Panc1 (cell line): ENCODE results near the gene CDC14B. TPM values are rescaled to one million over a fixed set of nuclear protein-coding genes. Genes with fewer than 3 reads are reported as not detected.

Source experiments
- ATAC-seq: fragments of 200-7000 bp; cut with Tn5 transposase; 2 replicates; pipeline ENCODE4 v1.9.1; 2020; ENCODE audit warnings: mild to moderate bottlenecking, moderate library complexity
- BruUV-seq: library from RNA; stranded (reverse); fragments of 400-500 nt; replicated peaks from 2 replicates; lab custom pipeline; 2021; lab: Mats Ljungman, UMichigan
- CTCF ChIA-PET: fragments of 300-600 bp; sonication (Branson Sonifier 250); formaldehyde crosslinking; loops from one replicate; lab custom pipeline; 2022; ENCODE audit warnings: antibody characterized with exemption; lab: Charles Lee
- POLR2A ChIA-PET: fragments of 300-600 bp; sonication (Branson Sonifier 250); formaldehyde crosslinking; loops from one replicate; lab custom pipeline; 2022; ENCODE audit warnings: antibody characterized with exemption; lab: Charles Lee
- DNase-seq: peaks from one replicate; pipeline ENCODE4 v3.0.0-alpha.2; 2010; ENCODE audit warnings: low read depth, low spot score
- H3K27ac ChIP-seq: 2 replicates; pipeline ENCODE4 v1.5.1; 2011; ENCODE audit warnings: mild to moderate bottlenecking, low read length, inconsistent platforms
- H3K27me3 ChIP-seq: fragments of 200-500 bp; sonication (Bioruptor generic); 2 replicates; pipeline ENCODE4 v1.6.0; 2014; ENCODE audit warnings: low read length, inconsistent platforms; ENCODE audit not compliant: control insufficient read depth, insufficient read depth
- H3K36me3 ChIP-seq: fragments of 200-500 bp; sonication (Bioruptor generic); 2 replicates; pipeline ENCODE4 v1.5.1; 2014; ENCODE audit warnings: inconsistent platforms, mild to moderate bottlenecking, low read length, moderate library complexity; ENCODE audit not compliant: control insufficient read depth, insufficient read depth
- H3K4me1 ChIP-seq: 2 replicates; pipeline ENCODE4 v1.5.1; 2011; ENCODE audit warnings: inconsistent platforms, mild to moderate bottlenecking, low read length, moderate library complexity; ENCODE audit not compliant: control insufficient read depth, insufficient read depth
- H3K4me3 ChIP-seq, 2 experiments: 2 replicates each; pipeline ENCODE4 v1.5.1; 2011 to 2012; ENCODE audit warnings: low read depth in 2 of 2, low read length in 2 of 2, mild to moderate bottlenecking in 2 of 2, inconsistent platforms in 1 of 2, moderate library complexity in 1 of 2
- H3K9me3 ChIP-seq: fragments of 200-500 bp; sonication (Bioruptor generic); 2 replicates; pipeline ENCODE4 v1.5.1; 2014; ENCODE audit warnings: low read depth, mild to moderate bottlenecking, inconsistent platforms, low read length, moderate library complexity; ENCODE audit not compliant: control insufficient read depth, insufficient read depth
- CTCF ChIP-seq: fragments of 450-650 bp; IDR thresholded peaks from 2 replicates; pipeline ENCODE4 v1.5.1; 2017; ENCODE audit warnings: mild to moderate bottlenecking
- POLR2AphosphoS5 ChIP-seq: IDR thresholded peaks from 2 replicates; pipeline ENCODE4 v1.6.1; 2012; ENCODE audit warnings: mild to moderate bottlenecking, low read depth, low read length, moderate library complexity
- SIN3A ChIP-seq: IDR thresholded peaks from 2 replicates; pipeline ENCODE4 v1.6.1; 2012; ENCODE audit warnings: low read depth, mild to moderate bottlenecking, low read length, moderate library complexity, borderline replicate concordance; ENCODE audit not compliant: insufficient read depth
- TCF7L2 ChIP-seq: IDR thresholded peaks from 2 replicates; pipeline ENCODE4 v1.6.1; 2011; ENCODE audit warnings: mild to moderate bottlenecking, low read depth, low read length, inconsistent platforms
- in situ Hi-C: cut with HindIII; loops from 2 replicates; pipeline ENCODE4 v1.10.0; 2016; ENCODE audit warnings: low sequenced_read_pairs, low pct_unique_long_range_greater_than_20kb
- intact Hi-C: fragments of 100-400 bp; cut with micrococcal nuclease; formaldehyde crosslinking; loops from one replicate; pipeline ENCODE4 v1.10.0; 2022; ENCODE audit not compliant: unreplicated experiment
- total RNA-seq: library from RNA; stranded (reverse); gene quantifications from one replicate; pipeline ENCODE4 v1.2.1, GENCODE V29; 2021; ENCODE audit not compliant: unreplicated experiment
- TF ChIP-seq, protein P1 (sequence below), 2 experiments: IDR thresholded peaks; 2 replicates each; pipeline ENCODE4 v1.6.1; 2011 to 2012; ENCODE audit warnings: low read depth in 2 of 2, control low read depth in 1 of 2, low read length in 1 of 2, mild to moderate bottlenecking in 1 of 2, moderate library complexity in 1 of 2; ENCODE audit not compliant: insufficient read depth in 1 of 2

The CDC14B gene
- total RNA-seq, 1 experiment from 2014 or later: 11.8 TPM

DNA sequence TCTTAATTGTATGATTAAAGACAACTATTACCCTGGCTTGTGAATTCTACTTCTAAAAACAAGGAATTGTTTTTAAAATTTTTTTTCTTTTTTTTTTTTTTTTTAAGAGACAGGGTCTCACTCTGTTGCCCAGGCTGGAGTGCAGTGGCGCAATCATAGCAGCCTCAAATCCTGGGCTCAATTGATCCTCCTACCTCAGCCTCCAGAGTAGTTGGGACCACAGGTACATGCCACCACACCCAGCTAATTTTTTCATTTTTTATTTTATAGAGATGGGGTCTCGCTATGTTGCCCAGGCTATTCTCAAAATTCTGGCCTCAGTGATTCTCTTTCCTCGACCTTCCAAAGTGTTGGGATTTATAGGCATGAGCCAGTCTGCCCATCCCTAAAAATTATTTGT is 107.4 kb downstream of the CDC14B start:
- no peaks in the 10 kb centered on the region for H3K36me3 ChIP-seq
- ChIA-PET POLR2A (no interaction called here), CTCF (no interaction called here)
- no peak for ATAC-seq
- in situ Hi-C loops (no loop called here), intact Hi-C loops (no loop called here)
- H3K4me3 ChIP-seq: no peak overlapping the region
- TF ChIP-seq, protein P1, sequence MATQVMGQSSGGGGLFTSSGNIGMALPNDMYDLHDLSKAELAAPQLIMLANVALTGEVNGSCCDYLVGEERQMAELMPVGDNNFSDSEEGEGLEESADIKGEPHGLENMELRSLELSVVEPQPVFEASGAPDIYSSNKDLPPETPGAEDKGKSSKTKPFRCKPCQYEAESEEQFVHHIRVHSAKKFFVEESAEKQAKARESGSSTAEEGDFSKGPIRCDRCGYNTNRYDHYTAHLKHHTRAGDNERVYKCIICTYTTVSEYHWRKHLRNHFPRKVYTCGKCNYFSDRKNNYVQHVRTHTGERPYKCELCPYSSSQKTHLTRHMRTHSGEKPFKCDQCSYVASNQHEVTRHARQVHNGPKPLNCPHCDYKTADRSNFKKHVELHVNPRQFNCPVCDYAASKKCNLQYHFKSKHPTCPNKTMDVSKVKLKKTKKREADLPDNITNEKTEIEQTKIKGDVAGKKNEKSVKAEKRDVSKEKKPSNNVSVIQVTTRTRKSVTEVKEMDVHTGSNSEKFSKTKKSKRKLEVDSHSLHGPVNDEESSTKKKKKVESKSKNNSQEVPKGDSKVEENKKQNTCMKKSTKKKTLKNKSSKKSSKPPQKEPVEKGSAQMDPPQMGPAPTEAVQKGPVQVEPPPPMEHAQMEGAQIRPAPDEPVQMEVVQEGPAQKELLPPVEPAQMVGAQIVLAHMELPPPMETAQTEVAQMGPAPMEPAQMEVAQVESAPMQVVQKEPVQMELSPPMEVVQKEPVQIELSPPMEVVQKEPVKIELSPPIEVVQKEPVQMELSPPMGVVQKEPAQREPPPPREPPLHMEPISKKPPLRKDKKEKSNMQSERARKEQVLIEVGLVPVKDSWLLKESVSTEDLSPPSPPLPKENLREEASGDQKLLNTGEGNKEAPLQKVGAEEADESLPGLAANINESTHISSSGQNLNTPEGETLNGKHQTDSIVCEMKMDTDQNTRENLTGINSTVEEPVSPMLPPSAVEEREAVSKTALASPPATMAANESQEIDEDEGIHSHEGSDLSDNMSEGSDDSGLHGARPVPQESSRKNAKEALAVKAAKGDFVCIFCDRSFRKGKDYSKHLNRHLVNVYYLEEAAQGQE (IDR thresholded peaks at IDR 0.05; ENCODE audit: insufficient read depth in 1 of 2, low read depth in 2 of 2, low read length in 1 of 2): no peak
- no peak for TF ChIP-seq SIN3A
- TF ChIP-seq CTCF: no peak
- TF ChIP-seq POLR2AphosphoS5: no peak
- TF ChIP-seq TCF7L2: no peak
- BruUV-seq: no TSS peak
- H3K27ac ChIP-seq: no peak overlapping the region
- H3K27me3 ChIP-seq: no peaks in the 10 kb centered on the region
- no peak for DNase-seq
- H3K9me3 ChIP-seq: no peaks in the 10 kb centered on the region
- no peaks in the 10 kb centered on the region for H3K4me1 ChIP-seq

- POLR2A ChIA-PET: no interaction called here
- Histone ChIP-seq H3K4me1 (no peaks in the 10 kb centered on the region), H3K36me3 (no peaks in the 10 kb centered on the region), H3K27ac (no peak overlapping the region), H3K4me3 (no peak overlapping the region), H3K27me3 (no peaks in the 10 kb centered on the region), H3K9me3 (no peaks in the 10 kb centered on the region)
- in situ Hi-C loops: no loop called here
- intact Hi-C loops: no loop called here
- no TSS peak for BruUV-seq
- CTCF ChIA-PET: no interaction called here
- no peak for ATAC-seq
- TF ChIP-seq TCF7L2: no peak
- no peak for TF ChIP-seq POLR2AphosphoS5
- no peak for TF ChIP-seq SIN3A
- DNase-seq: no peak
These were observed 109.4 kb downstream of the CDC14B start for GRCh38 chr9:96510258-96510657.

DNA sequence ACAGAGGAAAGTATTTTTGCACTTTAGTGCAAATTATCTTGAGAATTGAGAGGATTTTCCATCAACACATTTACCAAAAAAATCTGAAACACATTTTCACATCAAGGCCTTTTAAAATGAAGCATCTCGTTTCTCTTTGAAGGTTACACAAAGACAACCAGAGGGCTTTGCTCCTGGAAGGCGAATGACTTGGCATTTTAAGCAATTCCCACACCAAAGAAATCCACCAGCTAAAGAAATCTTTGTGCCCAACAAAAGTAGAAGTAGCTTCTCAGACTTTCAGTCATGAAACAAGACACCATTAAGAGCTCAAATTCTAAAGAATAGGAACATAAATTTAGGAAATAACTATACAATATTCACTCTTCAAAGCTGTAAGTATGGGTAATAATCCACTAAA is 109.8 kb downstream of the CDC14B start:
- no peak for DNase-seq
- H3K4me1 ChIP-seq: no peaks in the 10 kb centered on the region
- intact Hi-C loops: no loop called here
- H3K27me3 ChIP-seq: no peaks in the 10 kb centered on the region
- no peaks in the 10 kb centered on the region for H3K9me3 ChIP-seq
- no peaks in the 10 kb centered on the region for H3K36me3 ChIP-seq
- no peak overlapping the region for H3K27ac ChIP-seq
- TF ChIP-seq, protein P1 (IDR thresholded peaks at IDR 0.05; ENCODE audit: insufficient read depth in 1 of 2, low read depth in 2 of 2, low read length in 1 of 2): no peak
- TF ChIP-seq POLR2AphosphoS5 (no peak), SIN3A (no peak), CTCF (no peak), TCF7L2 (no peak)
- ATAC-seq: no peak
- in situ Hi-C loops: no loop called here
- no peak overlapping the region for H3K4me3 ChIP-seq
- ChIA-PET POLR2A (no interaction called here), CTCF (no interaction called here)
- BruUV-seq: no TSS peak
